ENCODE results near the gene TBC1D4.

The TBC1D4 gene

GRCh38 chr13:75303263-75303662 lies 178.7 kb downstream of the TBC1D4 start:
- DNase-seq (ENCODE audit: low read depth): no peak
- in situ Hi-C loops (cut with HindIII; ENCODE audit: low sequenced_read_pairs): no loop called here
- TF ChIP-seq CTCF (IDR thresholded peaks at IDR 0.05; ENCODE audit: low read depth, low read length, missing control alignments): no peak
- H3K4me3 ChIP-seq (ENCODE audit: low read depth, low read length): no peak overlapping the region

- no peak for DNase-seq (ENCODE audit: low read depth)
- no peak for TF ChIP-seq CTCF (IDR thresholded peaks at IDR 0.05; ENCODE audit: low read depth, low read length, missing control alignments)
- no peak overlapping the region for H3K4me3 ChIP-seq (ENCODE audit: low read depth, low read length)
- in situ Hi-C loops (cut with HindIII; ENCODE audit: low sequenced_read_pairs): no loop called here
Measured at GRCh38 chr13:75302071-75302698, 179.8 kb downstream of the TBC1D4 start.

- no peak for TF ChIP-seq CTCF (IDR thresholded peaks at IDR 0.05; ENCODE audit: low read depth, low read length, missing control alignments)
- H3K4me3 ChIP-seq (ENCODE audit: low read depth, low read length): no peak overlapping the region
- in situ Hi-C loops (cut with HindIII; ENCODE audit: low sequenced_read_pairs): no loop called here
- no peak for DNase-seq (ENCODE audit: low read depth)
Measured at GRCh38 chr13:75299913-75300862, 181.8 kb downstream of the TBC1D4 start.

GRCh38 chr13:75299246-75299645 lies 182.7 kb downstream of the TBC1D4 start:
- in situ Hi-C loops (cut with HindIII; ENCODE audit: low sequenced_read_pairs): no loop called here
- DNase-seq (ENCODE audit: low read depth): no peak
- no peak overlapping the region for H3K4me3 ChIP-seq (ENCODE audit: low read depth, low read length)
- no peak for TF ChIP-seq CTCF (IDR thresholded peaks at IDR 0.05; ENCODE audit: low read depth, low read length, missing control alignments)

GRCh38 chr13:75296641-75297040 lies 185.3 kb downstream of the TBC1D4 start:
- DNase-seq (ENCODE audit: low read depth): no peak
- no peak overlapping the region for H3K4me3 ChIP-seq (ENCODE audit: low read depth, low read length)
- no peak for TF ChIP-seq CTCF (IDR thresholded peaks at IDR 0.05; ENCODE audit: low read depth, low read length, missing control alignments)
- in situ Hi-C loops (cut with HindIII; ENCODE audit: low sequenced_read_pairs): no loop called here

- no peak for TF ChIP-seq CTCF (IDR thresholded peaks at IDR 0.05; ENCODE audit: low read depth, low read length, missing control alignments)
Measured at GRCh38 chr13:75295201-75295600, 186.8 kb downstream of the TBC1D4 start.

More at GRCh38 chr13:75295201-75295600, 186.8 kb downstream of the TBC1D4 start:
- DNase-seq (ENCODE audit: low read depth): no peak
- in situ Hi-C loops (cut with HindIII; ENCODE audit: low sequenced_read_pairs): no loop called here
- no peak overlapping the region for H3K4me3 ChIP-seq (ENCODE audit: low read depth, low read length)

Measured in astrocyte of the cerebellum (primary cell).